GM21390 (cell line): ENCODE data around the gene ATG12.
"Not testable (repeated sequence)": the region's sequence is repeated elsewhere in the genome, so short reads cannot be mapped to it uniquely, and the experiment has no call there.

Experiments
- ATAC-seq: cut with Tn5 transposase; IDR thresholded peaks from one replicate; pipeline ENCODE4 v1.9.1; 2021; ENCODE audit not compliant: unreplicated experiment

Gene ATG12

DNA sequence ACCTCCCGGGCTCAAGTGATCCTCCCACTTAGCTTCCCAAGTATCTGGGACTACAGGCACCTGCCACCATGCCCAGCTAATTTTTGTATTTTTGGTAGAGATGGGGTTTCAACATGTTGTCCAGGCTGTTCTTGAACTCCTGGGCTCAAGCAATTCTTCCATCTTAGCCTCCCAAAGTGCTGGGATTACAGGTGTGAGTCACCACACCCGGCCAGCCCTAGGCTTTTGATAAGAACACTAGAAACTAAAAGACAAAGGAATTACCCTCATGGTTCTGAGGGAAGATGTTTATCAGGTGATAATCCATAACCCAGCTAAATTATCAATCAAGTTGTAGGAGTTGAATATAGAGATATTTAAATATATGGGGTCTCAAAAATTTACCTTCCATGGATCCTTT is 33.3 kb downstream of the ATG12 start:
- not testable (repeated sequence) for ATAC-seq

DNA sequence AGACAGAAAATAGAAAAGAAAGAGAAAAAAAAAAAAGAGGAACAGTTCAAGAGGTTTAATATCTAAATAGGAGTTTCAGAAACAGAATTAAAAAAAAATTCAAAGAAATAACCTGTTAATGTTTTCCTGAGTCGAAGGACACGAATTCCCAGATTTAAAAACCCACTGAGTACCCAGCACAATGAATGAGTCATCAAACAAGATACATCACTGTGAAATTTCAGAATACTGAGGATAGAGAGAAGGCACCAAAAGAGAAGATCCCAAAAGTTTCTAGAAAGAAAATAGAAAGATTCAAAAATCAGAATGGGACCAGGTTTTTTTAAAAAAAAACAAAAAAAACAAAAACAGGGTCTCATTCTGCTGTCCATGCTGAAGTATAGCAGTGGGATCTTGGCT is 33.7 kb downstream of the ATG12 start:
- ATAC-seq: no peak

DNA sequence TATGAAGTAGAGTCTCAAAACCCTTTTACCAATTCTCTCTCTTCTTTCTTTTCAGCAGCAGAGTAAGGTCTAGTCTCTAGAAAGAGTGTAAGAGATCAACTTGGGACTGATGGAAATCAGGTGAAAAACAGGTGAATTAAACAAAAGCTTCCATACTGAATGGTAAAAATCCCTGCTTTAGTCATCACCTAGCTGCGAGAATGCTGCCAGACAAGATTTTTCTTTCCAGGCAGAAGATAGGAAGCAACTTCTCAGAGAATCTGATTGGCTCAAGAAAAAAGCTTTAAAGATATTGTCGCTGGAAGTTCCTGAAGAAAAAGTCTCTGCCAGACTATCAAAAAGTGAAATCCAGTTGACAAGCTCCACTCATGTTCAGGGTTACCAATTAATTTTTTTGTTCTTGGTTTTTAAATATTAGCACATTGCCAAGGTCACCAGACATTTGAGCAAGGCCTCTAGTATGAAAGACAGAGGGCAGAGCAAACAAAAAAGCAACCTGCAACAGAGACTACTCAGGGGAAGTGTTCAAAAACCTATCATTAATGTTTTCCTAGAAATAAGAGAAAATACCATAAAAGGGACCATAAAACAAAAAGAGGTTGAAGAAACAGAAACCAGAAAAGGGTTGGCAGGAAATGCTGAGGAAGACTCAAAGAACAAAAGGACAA is 34.2 kb downstream of the ATG12 start:
- ATAC-seq: no peak

DNA sequence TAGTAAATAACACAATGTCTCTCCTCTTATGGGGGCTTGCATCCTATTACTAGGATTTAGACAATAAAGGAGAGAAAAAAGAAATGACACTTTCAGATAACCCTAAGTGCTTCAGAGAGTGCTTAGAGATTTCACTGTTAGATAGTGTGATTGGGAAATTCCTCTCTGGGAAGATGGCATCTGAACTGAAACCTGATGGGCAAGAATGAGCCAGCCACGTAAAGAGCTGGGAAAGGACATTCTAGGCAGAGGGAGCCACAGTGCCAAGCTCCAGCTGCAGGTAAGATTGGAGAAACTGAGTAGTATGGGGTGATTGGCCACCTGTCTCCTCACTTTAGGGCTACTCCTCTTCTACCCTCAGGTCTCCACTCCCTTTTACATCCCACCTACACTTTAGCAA is 39.4 kb downstream of the ATG12 start:
- no peak for ATAC-seq

DNA sequence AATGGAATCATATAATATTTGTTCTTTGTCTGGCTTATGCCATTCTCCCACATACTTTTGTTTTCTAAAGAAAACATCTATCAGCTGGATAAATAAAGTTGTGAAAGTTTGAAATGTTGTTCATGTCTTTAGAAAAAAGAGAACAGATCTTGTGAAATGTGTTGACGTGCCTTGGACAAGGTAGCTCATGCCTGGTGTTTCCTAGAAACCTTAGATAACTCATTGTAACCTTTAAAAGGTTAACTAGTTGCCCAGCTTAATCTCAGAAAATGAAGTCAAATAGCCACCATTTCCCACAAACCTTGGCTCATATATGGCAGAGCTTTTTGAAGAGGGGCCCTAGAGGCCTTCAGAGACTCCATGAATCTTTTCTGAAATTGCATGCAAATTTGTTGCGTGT is 40.2 kb downstream of the ATG12 start:
- ATAC-seq: no peak

DNA sequence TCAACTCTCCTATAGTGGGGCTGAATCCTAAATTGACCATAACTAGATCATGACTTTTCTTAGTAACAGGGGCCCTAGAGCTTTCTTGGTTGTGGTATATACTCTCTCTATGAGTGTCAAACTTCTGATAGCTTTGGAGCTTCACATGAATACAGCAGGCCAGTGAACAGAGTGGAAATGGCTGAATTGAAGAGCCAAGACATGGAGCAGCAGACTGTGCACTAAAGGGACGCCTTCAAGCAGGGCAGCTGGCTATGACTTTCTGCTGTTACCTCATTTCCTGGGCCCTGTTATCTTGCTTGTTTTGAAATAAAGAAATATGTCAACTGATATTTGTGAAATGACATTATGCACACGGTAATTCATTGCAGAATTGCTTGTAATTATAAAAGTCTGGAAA is 41.3 kb downstream of the ATG12 start:
- no peak for ATAC-seq

DNA sequence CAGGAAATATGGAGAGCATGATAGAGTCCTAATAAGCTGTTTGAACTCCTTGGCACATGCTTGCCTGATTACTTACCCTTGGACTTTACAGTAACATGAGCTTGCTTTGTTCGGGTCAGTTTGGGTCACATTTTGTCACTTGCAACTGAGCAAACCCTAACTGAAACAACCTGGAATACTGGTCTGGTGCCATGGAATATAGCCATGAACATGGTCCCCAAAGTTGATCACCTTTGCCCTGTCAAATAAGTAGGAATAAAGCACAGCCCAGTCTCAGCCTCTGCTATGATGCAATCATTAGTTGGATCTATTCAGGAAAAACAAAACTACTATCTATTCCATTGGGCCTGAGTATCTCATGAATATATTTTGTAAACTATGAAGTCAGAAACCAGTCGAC is 43.1 kb downstream of the ATG12 start:
- no peak for ATAC-seq

DNA sequence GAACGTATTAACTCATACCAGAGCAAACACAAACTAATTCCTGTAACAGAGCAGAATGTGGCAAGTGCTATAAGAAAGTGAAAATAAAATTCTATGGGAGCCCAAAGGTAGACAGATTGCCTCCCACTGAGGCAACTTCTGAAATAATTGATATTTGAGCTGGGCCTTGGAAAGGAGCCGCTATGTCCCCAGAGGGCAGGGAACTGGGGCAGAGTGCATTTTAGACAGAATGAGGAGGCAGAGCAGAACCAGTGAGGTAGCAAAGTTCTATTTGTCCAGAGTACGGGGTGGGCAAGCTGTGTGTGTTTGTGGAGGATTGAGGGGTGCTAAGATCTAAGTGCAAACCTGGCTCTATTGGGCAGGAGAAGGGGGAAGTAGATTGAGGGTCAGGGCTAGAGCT is 44.7 kb downstream of the ATG12 start:
- no peak for ATAC-seq

DNA sequence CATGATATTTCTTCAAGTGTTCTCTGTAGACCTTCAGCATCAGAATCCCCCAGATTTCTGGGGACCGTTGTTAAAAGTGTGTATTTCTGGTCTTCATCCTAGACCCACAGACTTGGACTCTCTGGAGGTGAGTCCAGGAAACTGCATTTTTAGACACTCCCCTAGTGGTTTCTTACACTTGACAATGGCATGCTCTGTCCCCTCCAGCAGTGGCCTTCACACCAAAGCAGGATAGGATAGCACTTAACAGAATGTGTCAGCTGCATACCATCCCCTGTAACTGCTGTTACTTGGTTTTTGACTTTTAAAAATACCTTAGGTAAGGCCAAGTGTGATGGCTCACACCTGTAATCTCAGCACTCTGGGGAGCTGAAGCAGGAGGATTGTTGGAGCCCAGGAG is 45.7 kb downstream of the ATG12 start:
- no peak for ATAC-seq

DNA sequence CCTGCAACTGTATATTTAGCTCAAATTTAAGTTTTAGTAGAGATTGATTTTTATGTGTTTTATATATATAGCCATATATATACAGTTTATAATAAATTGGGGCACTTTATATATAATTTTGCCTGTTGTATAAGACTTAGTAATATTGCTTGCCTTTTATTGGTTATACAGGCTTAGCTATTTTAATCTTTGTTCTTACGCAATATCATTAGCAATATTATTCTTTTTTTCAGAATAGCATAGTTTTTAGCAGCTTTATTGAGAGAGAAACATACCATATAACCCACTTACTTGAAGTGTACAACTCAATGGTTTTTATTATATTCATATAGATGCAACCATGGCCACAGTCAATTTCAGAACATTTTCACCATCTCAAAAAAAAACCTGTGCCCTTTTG is 52.9 kb downstream of the ATG12 start:
- no peak for ATAC-seq

DNA sequence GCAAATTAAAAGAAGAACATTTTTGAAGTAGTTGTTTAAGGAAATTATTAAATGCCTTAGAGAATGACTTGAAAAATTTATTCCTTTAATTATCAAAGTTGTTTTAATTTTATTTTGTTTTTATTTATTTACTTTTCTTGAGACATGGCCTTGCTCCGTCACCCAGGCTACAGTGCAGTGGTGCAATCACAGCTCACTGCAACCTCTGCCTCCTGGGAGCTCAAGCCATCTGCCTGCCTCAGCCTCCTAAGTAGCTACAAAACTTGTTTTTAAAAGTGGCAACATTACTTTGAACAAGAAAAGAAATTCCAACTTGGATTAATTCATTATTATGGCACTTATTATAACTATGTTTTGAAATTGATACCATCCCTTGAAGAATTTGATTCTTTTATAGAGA is 53.9 kb downstream of the ATG12 start:
- ATAC-seq: no peak

DNA sequence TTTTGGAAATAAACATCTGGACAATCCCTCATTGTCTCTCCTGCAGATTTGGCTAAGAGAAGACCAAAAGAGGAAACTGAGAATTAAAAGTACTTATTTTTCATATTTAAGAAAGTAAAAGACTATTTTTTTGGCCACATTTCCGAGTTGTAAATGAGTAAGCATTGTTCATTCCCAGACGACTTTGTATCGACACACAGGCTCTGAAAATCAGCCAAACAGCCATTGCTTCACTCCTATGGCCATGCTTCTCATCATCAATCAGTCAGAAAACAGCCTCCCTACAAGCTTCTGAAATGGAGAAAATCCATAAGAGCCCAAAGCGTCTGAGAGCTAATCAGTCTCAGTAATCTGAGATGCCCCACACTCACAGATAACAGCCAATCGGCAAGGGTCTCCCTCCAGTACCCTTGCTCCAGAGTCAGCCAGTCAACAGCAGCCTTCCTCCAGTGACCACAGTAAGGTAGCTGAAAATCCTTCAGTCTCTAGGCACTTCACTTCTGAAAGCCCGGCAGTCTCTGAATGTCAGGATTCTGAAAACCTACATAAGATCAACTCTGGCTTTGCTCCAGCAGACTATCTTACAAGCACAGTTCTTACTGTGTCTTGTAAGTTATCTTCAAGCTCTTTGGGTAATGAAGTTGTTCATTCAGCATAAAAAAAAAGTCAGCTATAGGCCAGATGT is 55.8 kb downstream of the ATG12 start:
- ATAC-seq: no peak

DNA sequence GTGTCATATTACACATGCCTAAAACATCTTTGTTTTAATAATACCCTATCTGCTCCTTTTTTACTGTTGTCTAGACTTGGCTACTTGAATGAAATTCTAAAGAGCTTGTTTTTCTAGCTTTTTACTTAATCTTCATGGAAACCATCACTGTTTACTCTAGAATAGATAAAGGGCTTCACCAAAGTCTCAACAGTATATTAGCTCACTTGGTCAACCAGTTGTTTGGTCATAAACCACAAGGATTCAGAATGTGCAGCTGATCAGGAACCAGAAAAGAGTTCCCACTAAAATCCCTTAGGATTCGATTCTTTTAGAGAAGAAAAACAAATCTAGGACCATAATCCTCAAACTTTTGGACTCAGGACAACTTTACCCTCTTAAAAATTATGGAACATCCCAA is 62.9 kb downstream of the ATG12 start:
- no peak for ATAC-seq
